ENCODE measurements around the gene LDLRAD1.
"Not testable (repeated sequence)": the region's sequence is repeated elsewhere in the genome, so short reads cannot be mapped to it uniquely, and the experiment has no call there.

LDLRAD1 gene

GRCh38 chr1:53971718-53972117 is 46.3 kb downstream of the LDLRAD1 start:
- TF ChIP-seq ZFP30 (CRISPR knock-in tag; IDR thresholded peaks at IDR 0.05) (no peak), SNAI2 (CRISPR knock-in tag; IDR thresholded peaks at IDR 0.05) (no peak), GLIS3 (CRISPR knock-in tag; IDR thresholded peaks at IDR 0.05) (no peak), ZNF565 (CRISPR knock-in tag; conservative IDR thresholded peaks at IDR 0.05; ENCODE audit: low read depth) (no peak), RARB (CRISPR knock-in tag; IDR thresholded peaks at IDR 0.05) (no peak), PPARA (CRISPR knock-in tag; IDR thresholded peaks at IDR 0.05; ENCODE audit: borderline replicate concordance) (no peak), TSHZ2 (CRISPR knock-in tag; IDR thresholded peaks at IDR 0.05) (no peak), OSR1 (CRISPR knock-in tag; IDR thresholded peaks at IDR 0.05) (no peak), ZNF8 (CRISPR knock-in tag; IDR thresholded peaks at IDR 0.05) (no peak), BACH2 (CRISPR knock-in tag; IDR thresholded peaks at IDR 0.05; ENCODE audit: borderline replicate concordance) (no peak), ESRRG (CRISPR knock-in tag; IDR thresholded peaks at IDR 0.05) (no peak), TOX (CRISPR knock-in tag; IDR thresholded peaks at IDR 0.05; ENCODE audit: borderline replicate concordance) (no peak), ISL1 (CRISPR knock-in tag; IDR thresholded peaks at IDR 0.05) (no peak), ZC3H10 (CRISPR knock-in tag; IDR thresholded peaks at IDR 0.05) (no peak), ARNTL (CRISPR knock-in tag; IDR thresholded peaks at IDR 0.05; ENCODE audit: borderline replicate concordance, low read depth) (no peak), ZFP3 (CRISPR knock-in tag; IDR thresholded peaks at IDR 0.05) (no peak), TCF4 (CRISPR knock-in tag; IDR thresholded peaks at IDR 0.05; ENCODE audit: borderline replicate concordance) (no peak), ZNF70 (CRISPR knock-in tag; IDR thresholded peaks at IDR 0.05) (no peak)
- TF ChIP-seq, protein P1, sequence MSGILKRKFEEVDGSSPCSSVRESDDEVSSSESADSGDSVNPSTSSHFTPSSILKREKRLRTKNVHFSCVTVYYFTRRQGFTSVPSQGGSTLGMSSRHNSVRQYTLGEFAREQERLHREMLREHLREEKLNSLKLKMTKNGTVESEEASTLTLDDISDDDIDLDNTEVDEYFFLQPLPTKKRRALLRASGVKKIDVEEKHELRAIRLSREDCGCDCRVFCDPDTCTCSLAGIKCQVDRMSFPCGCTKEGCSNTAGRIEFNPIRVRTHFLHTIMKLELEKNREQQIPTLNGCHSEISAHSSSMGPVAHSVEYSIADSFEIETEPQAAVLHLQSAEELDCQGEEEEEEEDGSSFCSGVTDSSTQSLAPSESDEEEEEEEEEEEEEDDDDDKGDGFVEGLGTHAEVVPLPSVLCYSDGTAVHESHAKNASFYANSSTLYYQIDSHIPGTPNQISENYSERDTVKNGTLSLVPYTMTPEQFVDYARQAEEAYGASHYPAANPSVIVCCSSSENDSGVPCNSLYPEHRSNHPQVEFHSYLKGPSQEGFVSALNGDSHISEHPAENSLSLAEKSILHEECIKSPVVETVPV (CRISPR knock-in tag; IDR thresholded peaks at IDR 0.05) = no peak
- TF ChIP-seq, protein P2, sequence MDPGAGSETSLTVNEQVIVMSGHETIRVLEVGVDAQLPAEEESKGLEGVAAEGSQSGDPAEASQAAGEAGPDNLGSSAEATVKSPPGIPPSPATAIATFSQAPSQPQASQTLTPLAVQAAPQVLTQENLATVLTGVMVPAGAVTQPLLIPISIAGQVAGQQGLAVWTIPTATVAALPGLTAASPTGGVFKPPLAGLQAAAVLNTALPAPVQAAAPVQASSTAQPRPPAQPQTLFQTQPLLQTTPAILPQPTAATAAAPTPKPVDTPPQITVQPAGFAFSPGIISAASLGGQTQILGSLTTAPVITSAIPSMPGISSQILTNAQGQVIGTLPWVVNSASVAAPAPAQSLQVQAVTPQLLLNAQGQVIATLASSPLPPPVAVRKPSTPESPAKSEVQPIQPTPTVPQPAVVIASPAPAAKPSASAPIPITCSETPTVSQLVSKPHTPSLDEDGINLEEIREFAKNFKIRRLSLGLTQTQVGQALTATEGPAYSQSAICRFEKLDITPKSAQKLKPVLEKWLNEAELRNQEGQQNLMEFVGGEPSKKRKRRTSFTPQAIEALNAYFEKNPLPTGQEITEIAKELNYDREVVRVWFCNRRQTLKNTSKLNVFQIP (CRISPR knock-in tag; IDR thresholded peaks at IDR 0.05; ENCODE audit: borderline replicate concordance, low read depth) = no peak
- no peak for ATAC-seq

DNA sequence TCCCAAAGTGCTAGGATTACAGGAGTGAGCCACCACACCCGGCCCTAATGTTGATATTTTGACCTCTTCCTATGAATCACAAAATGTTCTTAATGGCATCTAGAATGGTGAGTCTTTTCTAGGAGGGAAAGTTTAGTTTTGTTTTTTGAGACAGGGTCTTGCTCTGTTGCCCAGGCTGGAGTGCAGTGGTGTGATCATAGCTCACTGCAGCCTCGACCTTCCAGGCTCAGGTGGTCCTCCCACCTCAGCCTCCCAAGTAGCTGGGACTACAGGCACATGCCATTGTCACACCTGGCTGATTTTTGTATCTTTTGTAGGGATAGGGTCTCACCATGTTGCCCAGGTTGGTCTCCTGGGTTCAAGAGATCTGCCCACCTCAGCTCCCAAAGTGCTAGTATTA is 48.7 kb downstream of the LDLRAD1 start:
- ATAC-seq = not testable (repeated sequence)

- TF ChIP-seq ZFP3 (CRISPR knock-in tag; IDR thresholded peaks at IDR 0.05) = no peak
- no peak for TF ChIP-seq PPARA (CRISPR knock-in tag; IDR thresholded peaks at IDR 0.05; ENCODE audit: borderline replicate concordance)
- no peak for TF ChIP-seq TOX (CRISPR knock-in tag; IDR thresholded peaks at IDR 0.05; ENCODE audit: borderline replicate concordance)
- TF ChIP-seq BACH2 (CRISPR knock-in tag; IDR thresholded peaks at IDR 0.05; ENCODE audit: borderline replicate concordance) = no peak
Observed at GRCh38 chr1:53968125-53968513, 49.9 kb downstream of the LDLRAD1 start.

DNA sequence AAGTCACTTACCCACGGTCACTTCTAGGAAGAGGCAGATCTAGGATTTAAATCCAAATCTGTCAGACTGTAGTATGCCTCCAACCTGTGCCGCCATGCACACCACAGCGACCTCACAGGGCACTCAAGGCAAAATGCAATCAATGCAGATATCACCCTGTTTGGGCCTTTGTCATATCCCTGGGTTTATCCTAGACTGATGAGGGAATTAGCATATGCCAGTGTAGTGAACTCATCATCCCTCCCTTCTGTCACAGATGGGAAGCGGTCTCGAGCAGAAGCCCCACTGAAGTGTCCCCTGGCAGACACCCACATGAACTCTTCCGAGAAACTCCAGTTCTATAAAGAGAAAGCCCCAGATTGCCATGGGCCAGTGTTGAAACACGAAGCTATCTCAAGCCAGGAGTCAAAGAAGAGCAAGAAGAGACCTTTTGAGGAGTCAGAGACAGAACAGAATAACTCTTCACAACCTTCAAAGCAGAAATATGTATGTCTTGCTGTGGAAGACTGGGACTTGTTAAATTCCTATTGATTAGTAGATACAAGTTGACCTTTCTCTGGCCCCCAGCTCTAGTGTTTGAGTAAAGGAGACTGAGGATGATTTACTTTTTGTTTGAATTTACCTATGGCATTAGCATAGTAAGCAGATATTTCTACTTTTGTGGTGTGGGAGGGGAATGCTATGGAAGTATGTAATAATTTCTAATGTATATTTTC is 50.4 kb downstream of the LDLRAD1 start:
- TF ChIP-seq ZNF8 (CRISPR knock-in tag; IDR thresholded peaks at IDR 0.05) (no peak), ZC3H10 (CRISPR knock-in tag; IDR thresholded peaks at IDR 0.05) (no peak), ZNF70 (CRISPR knock-in tag; IDR thresholded peaks at IDR 0.05) (no peak), OSR1 (CRISPR knock-in tag; IDR thresholded peaks at IDR 0.05) (no peak), BACH2 (CRISPR knock-in tag; IDR thresholded peaks at IDR 0.05; ENCODE audit: borderline replicate concordance) (no peak), SNAI2 (CRISPR knock-in tag; IDR thresholded peaks at IDR 0.05) (no peak), PPARA (CRISPR knock-in tag; IDR thresholded peaks at IDR 0.05; ENCODE audit: borderline replicate concordance) (no peak)
- TF ChIP-seq, protein P3, sequence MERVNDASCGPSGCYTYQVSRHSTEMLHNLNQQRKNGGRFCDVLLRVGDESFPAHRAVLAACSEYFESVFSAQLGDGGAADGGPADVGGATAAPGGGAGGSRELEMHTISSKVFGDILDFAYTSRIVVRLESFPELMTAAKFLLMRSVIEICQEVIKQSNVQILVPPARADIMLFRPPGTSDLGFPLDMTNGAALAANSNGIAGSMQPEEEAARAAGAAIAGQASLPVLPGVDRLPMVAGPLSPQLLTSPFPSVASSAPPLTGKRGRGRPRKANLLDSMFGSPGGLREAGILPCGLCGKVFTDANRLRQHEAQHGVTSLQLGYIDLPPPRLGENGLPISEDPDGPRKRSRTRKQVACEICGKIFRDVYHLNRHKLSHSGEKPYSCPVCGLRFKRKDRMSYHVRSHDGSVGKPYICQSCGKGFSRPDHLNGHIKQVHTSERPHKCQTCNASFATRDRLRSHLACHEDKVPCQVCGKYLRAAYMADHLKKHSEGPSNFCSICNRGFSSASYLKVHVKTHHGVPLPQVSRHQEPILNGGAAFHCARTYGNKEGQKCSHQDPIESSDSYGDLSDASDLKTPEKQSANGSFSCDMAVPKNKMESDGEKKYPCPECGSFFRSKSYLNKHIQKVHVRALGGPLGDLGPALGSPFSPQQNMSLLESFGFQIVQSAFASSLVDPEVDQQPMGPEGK (CRISPR knock-in tag; IDR thresholded peaks at IDR 0.05; ENCODE audit: borderline replicate concordance) = no peak
- no peak for ATAC-seq

More at GRCh38 chr1:53968125-53968513, 49.9 kb downstream of the LDLRAD1 start:
- ATAC-seq = no peak
